GM23338 (cell line): ENCODE results near the gene HDAC10. TPM values are rescaled to one million over a fixed set of nuclear protein-coding genes. Genes with fewer than 3 reads are reported as not detected.

ENCODE experiments used
- ATAC-seq: fragments of 200-7000 bp; cut with Tn5 transposase; 3 replicates; pipeline ENCODE4 v1.9.1; 2020
- DNase-seq: peaks from one replicate; pipeline ENCODE4 v3.0.0-alpha.2; 2015; ENCODE audit warnings: low spot score
- H2AFZ ChIP-seq: fragments of 200-600 bp; sonication (generic); 2 replicates; pipeline ENCODE4 v1.8.0; 2016; ENCODE audit warnings: antibody characterized with exemption, mild to moderate bottlenecking, moderate library complexity
- H3F3A ChIP-seq: fragments of 200-600 bp; sonication (generic); replicated peaks from 2 replicates; pipeline ENCODE4 v1.8.0; 2017; ENCODE audit warnings: antibody characterized with exemption, mixed run types, low read depth
- H3K27ac ChIP-seq: fragments of 200-600 bp; sonication (generic); 2 replicates; pipeline ENCODE4 v1.6.1; 2016; ENCODE audit warnings: low read depth
- H3K27me3 ChIP-seq: fragments of 200-600 bp; sonication (generic); 2 replicates; pipeline ENCODE4 v1.8.0; 2016; ENCODE audit warnings: mild to moderate bottlenecking, mixed run types, moderate library complexity; ENCODE audit not compliant: insufficient read depth
- H3K36me3 ChIP-seq: fragments of 200-600 bp; sonication (generic); 2 replicates; pipeline ENCODE4 v1.8.0; 2016; ENCODE audit warnings: mild to moderate bottlenecking; ENCODE audit not compliant: insufficient read depth
- H3K4me1 ChIP-seq: fragments of 200-600 bp; sonication (generic); 2 replicates; pipeline ENCODE4 v1.8.0; 2016; ENCODE audit warnings: mild to moderate bottlenecking, moderate library complexity; ENCODE audit not compliant: insufficient read depth
- H3K4me2 ChIP-seq: fragments of 200-600 bp; sonication (generic); 2 replicates; pipeline ENCODE4 v1.7.1; 2017; ENCODE audit warnings: mixed run types
- H3K4me3 ChIP-seq: fragments of 200-600 bp; sonication (generic); 2 replicates; pipeline ENCODE4 v1.6.1; 2016; ENCODE audit warnings: mixed run types
- H3K79me2 ChIP-seq: fragments of 200-600 bp; sonication (generic); replicated peaks from 2 replicates; pipeline ENCODE4 v1.8.0; 2017; ENCODE audit warnings: mild to moderate bottlenecking; ENCODE audit not compliant: insufficient read depth
- H3K9me2 ChIP-seq: fragments of 200-600 bp; sonication (generic); 2 replicates; pipeline ENCODE4 v1.8.0; 2017; ENCODE audit not compliant: insufficient read depth
- H4K20me1 ChIP-seq: fragments of 200-600 bp; sonication (generic); replicated peaks from 2 replicates; pipeline ENCODE4 v1.8.0; 2017; ENCODE audit warnings: mild to moderate bottlenecking; ENCODE audit not compliant: insufficient read depth
- H3K27ac Mint-ChIP-seq: 2 replicates; pipeline ENCODE4 v1.8.0; 2020; ENCODE audit warnings: inconsistent platforms, mild to moderate bottlenecking, moderate library complexity, mixed read lengths
- H3K27me3 Mint-ChIP-seq: 3 replicates; pipeline ENCODE4 v1.8.0; 2022; ENCODE audit warnings: low read depth, mild to moderate bottlenecking, moderate library complexity, mixed read lengths, inconsistent platforms; ENCODE audit not compliant: insufficient read depth, poor library complexity
- H3K36me3 Mint-ChIP-seq: 3 replicates; pipeline ENCODE4 v1.8.0; 2021; ENCODE audit warnings: low read depth, mild to moderate bottlenecking, inconsistent platforms, moderate library complexity, mixed read lengths
- H3K4me1 Mint-ChIP-seq: 3 replicates; pipeline ENCODE4 v1.8.0; 2020; ENCODE audit warnings: mild to moderate bottlenecking, inconsistent platforms, mixed read lengths
- H3K4me3 Mint-ChIP-seq: 3 replicates; pipeline ENCODE4 v1.8.0; 2021; ENCODE audit warnings: moderate library complexity, mild to moderate bottlenecking, inconsistent platforms, mixed read lengths
- H3K9me3 Mint-ChIP-seq: 3 replicates; pipeline ENCODE4 v1.8.0; 2020; ENCODE audit warnings: moderate library complexity, mild to moderate bottlenecking, inconsistent platforms, mixed read lengths
- CREB1 ChIP-seq: fragments of 250-450 bp; sonication (Bioruptor Pico); IDR thresholded peaks from 2 replicates; pipeline ENCODE4 v1.5.0; 2020; ENCODE audit warnings: low read depth, mild to moderate bottlenecking, moderate library complexity
- CTCF ChIP-seq, 2 experiments: fragments of 200-600 bp in 1 of 2; sonication (generic) in 1 of 2; conservative IDR thresholded peaks; 2 replicates each; pipeline versions ENCODE4 v1.5.1 to v1.6.1; 2016 to 2017; ENCODE audit warnings: antibody characterized with exemption in 2 of 2, low read depth in 2 of 2, mild to moderate bottlenecking in 2 of 2, moderate library complexity in 1 of 2
- ETS1 ChIP-seq: IDR thresholded peaks from 2 replicates; pipeline ENCODE4 v1.6.1; 2016; ENCODE audit warnings: antibody characterized with exemption
- EZH2 ChIP-seq: fragments of 200-600 bp; sonication (generic); IDR thresholded peaks from one replicate; pipeline ENCODE4 v1.8.0; 2017; ENCODE audit warnings: antibody characterized with exemption, mild to moderate bottlenecking, low read depth; ENCODE audit not compliant: unreplicated experiment
- EZH2phosphoT487 ChIP-seq: fragments of 200-600 bp; sonication (generic); IDR thresholded peaks from one replicate; pipeline ENCODE4 v1.8.1; 2018; ENCODE audit warnings: antibody characterized with exemption; ENCODE audit not compliant: unreplicated experiment
- JUNB ChIP-seq: IDR thresholded peaks from one replicate; pipeline ENCODE4 v1.6.1; 2016; ENCODE audit warnings: antibody characterized with exemption; ENCODE audit not compliant: unreplicated experiment
- POLR2AphosphoS5 ChIP-seq: IDR thresholded peaks from 2 replicates; pipeline ENCODE4 v1.6.1; 2016; ENCODE audit warnings: antibody characterized with exemption, low read depth
- STAT1 ChIP-seq: IDR thresholded peaks from one replicate; pipeline ENCODE4 v1.6.1; 2016; ENCODE audit warnings: antibody characterized with exemption; ENCODE audit not compliant: unreplicated experiment
- ZNF114 ChIP-seq: fragments of 250-450 bp; sonication (Bioruptor Pico); IDR thresholded peaks from 2 replicates; pipeline ENCODE4 v1.5.0; 2020; ENCODE audit warnings: mild to moderate bottlenecking, moderate library complexity
- ZNF331 ChIP-seq: fragments of 250-450 bp; sonication (Bioruptor Pico); IDR thresholded peaks from 2 replicates; pipeline ENCODE4 v1.5.0; 2020; ENCODE audit warnings: low read depth, mild to moderate bottlenecking, moderate library complexity
- polyA plus RNA-seq: library from polyadenylated mRNA; unstranded; fragments of >200 nt; fragmentation: Nextera tagmentation; extraction: Ambion mirVana; gene quantifications from 2 replicates; pipeline ENCODE4 v1.2.1, GENCODE V29; 2016
- total RNA-seq: library from RNA; depleted of rRNA; stranded (reverse); fragments of >200 nt; shearing (Covaris generic); gene quantifications from 2 replicates; pipeline ENCODE4 v1.2.3, GENCODE V29; 2014

HDAC10 gene
- total and polyA plus RNA-seq, 2 experiments from 2014 or later, result 4.1 to 41.9 TPM

- TF ChIP-seq ETS1 (no peak), CREB1 (no peak), STAT1 (no peak), ZNF114 (CRISPR knock-in tag) (no peak), POLR2AphosphoS5 (no peak)
Measured at GRCh38 chr22:50255607-50256006, 4.5 kb upstream of the HDAC10 start (continued).

DNA sequence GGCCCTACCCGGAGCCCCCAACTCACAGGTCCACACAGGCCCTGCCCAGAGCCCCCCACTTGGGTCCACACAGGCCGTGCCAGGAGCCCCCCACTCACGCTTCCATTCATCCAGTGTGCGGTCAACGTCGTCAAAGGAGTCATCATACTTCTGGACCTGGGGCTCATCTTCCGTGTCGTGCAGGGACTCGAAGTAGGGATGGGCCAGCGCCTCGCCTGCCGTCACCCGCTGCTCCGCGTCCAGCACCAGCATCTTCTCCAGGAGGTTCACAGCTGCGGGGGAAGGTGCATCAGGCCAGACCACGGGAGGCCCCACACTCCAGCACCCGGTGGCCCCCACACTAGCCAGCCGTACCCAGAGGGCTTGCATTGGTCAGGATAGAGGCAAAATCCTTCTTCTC lies 4.0 kb upstream of the HDAC10 start:
- Histone ChIP-seq H3K4me3 (no peak overlapping the region), H4K20me1 (0 out of 2 replicates have a peak, but pooled peaks cover 2% of the 10 kb centered on the region), H2AFZ (no peak overlapping the region), H3K36me3 (no peaks in the 10 kb centered on the region), H3F3A (peaks cover 4% of the 10 kb centered on the region; the same call in 1 of the 2 replicates), H3K27me3 (peaks cover 2% of the 10 kb centered on the region; the same call in 1 of the 2 replicates), H3K4me1 (no peaks in the 10 kb centered on the region), H3K4me2 (no peak overlapping the region), H3K9me2 (no peaks in the 10 kb centered on the region), H3K79me2 (no peaks in the 10 kb centered on the region), H3K27ac (no peak overlapping the region)
- H3K36me3 Mint-ChIP-seq, result no peaks in the 10 kb centered on the region
- ATAC-seq (no peak), DNase-seq (no peak)
- TF ChIP-seq CTCF (conservative IDR thresholded peaks at IDR 0.05; ENCODE audit: low read depth in 2 of 2) (no peak), POLR2AphosphoS5 (no peak), ETS1 (no peak), CREB1 (no peak), JUNB (no peak)
- no peak overlapping the region for H3K27ac Mint-ChIP-seq
- peaks cover 2% of the 10 kb centered on the region; the same call in 2 of the 3 replicates for H3K4me1 Mint-ChIP-seq
- H3K4me3 Mint-ChIP-seq, result no peak overlapping the region
- peaks cover 12% of the 10 kb centered on the region for H3K27me3 Mint-ChIP-seq
- H3K9me3 Mint-ChIP-seq, result no peaks in the 10 kb centered on the region

- Mint-ChIP-seq H3K4me1 (peaks cover 3% of the 10 kb centered on the region; the same call in 2 of the 3 replicates), H3K36me3 (no peaks in the 10 kb centered on the region), H3K4me3 (no peak overlapping the region), H3K27ac (no peak overlapping the region), H3K9me3 (no peaks in the 10 kb centered on the region), H3K27me3 (peaks cover 7% of the 10 kb centered on the region)
- Histone ChIP-seq H3K36me3 (no peaks in the 10 kb centered on the region), H2AFZ (no peak overlapping the region), H3K4me2 (no peak overlapping the region), H3K27me3 (no peaks in the 10 kb centered on the region), H3K4me1 (no peaks in the 10 kb centered on the region), H3K79me2 (no peaks in the 10 kb centered on the region), H4K20me1 (peaks cover 3% of the 10 kb centered on the region; the same call in 1 of the 2 replicates), H3K4me3 (no peak overlapping the region), H3F3A (peaks cover 4% of the 10 kb centered on the region; the same call in 1 of the 2 replicates), H3K27ac (no peak overlapping the region), H3K9me2 (no peaks in the 10 kb centered on the region)
- DNase-seq (no peak), ATAC-seq (no peak)
- TF ChIP-seq POLR2AphosphoS5 (no peak), EZH2phosphoT487 (no peak), EZH2 (no peak), JUNB (no peak), STAT1 (no peak), ZNF331 (CRISPR knock-in tag) (no peak), CREB1 (no peak)
Measured at GRCh38 chr22:50253941-50254340, 2.9 kb upstream of the HDAC10 start.
